Neural cell (in vitro differentiated cells): ENCODE measurements around the gene PPP4R3A.

Source experiments
- EP300 ChIP-seq: fragments of 450-650 bp; conservative IDR thresholded peaks from 2 replicates; pipeline ENCODE4 v1.6.1; 2014; ENCODE audit warnings: antibody characterized with exemption, mild to moderate bottlenecking, moderate library complexity; ENCODE audit not compliant: poor library complexity, severe bottlenecking
- EZH2 ChIP-seq: fragments of 200-600, 300-800 bp; shearing (Covaris generic), sonication (generic); IDR thresholded peaks from 2 replicates; pipeline ENCODE4 v1.6.1; 2014; ENCODE audit warnings: antibody characterized with exemption, low read length, borderline replicate concordance, mild to moderate bottlenecking; ENCODE audit not compliant: insufficient read depth, poor library complexity, severe bottlenecking
- MXI1 ChIP-seq: fragments of 450-650 bp; conservative IDR thresholded peaks from 2 replicates; pipeline ENCODE4 v1.6.1; 2014; ENCODE audit warnings: antibody characterized with exemption, mild to moderate bottlenecking; ENCODE audit not compliant: poor library complexity, severe bottlenecking
- POLR2AphosphoS5 ChIP-seq: IDR thresholded peaks from 2 replicates; pipeline ENCODE4 v1.6.1; 2012
- RAD21 ChIP-seq: fragments of 450-650 bp; conservative IDR thresholded peaks from 2 replicates; pipeline ENCODE4 v1.6.1; 2014; ENCODE audit warnings: antibody characterized with exemption, mild to moderate bottlenecking, moderate library complexity
- REST ChIP-seq: IDR thresholded peaks from 2 replicates; pipeline ENCODE4 v1.6.1; 2012; ENCODE audit warnings: borderline replicate concordance
- SMC3 ChIP-seq: fragments of 450-650 bp; conservative IDR thresholded peaks from 2 replicates; pipeline ENCODE4 v1.6.1; 2014; ENCODE audit warnings: antibody characterized with exemption, mild to moderate bottlenecking, moderate library complexity; ENCODE audit not compliant: poor library complexity
- TAF1 ChIP-seq: IDR thresholded peaks from 2 replicates; pipeline ENCODE4 v1.6.1; 2012; ENCODE audit warnings: low read depth
- TF ChIP-seq, protein P1 (sequence below): fragments of 450-650 bp; IDR thresholded peaks from 2 replicates; pipeline ENCODE4 v1.5.1; 2014; ENCODE audit warnings: antibody characterized with exemption, mild to moderate bottlenecking, moderate library complexity; ENCODE audit not compliant: poor library complexity, severe bottlenecking

- no peak for TF ChIP-seq EP300
- no peak for TF ChIP-seq REST
- TF ChIP-seq, protein P1, sequence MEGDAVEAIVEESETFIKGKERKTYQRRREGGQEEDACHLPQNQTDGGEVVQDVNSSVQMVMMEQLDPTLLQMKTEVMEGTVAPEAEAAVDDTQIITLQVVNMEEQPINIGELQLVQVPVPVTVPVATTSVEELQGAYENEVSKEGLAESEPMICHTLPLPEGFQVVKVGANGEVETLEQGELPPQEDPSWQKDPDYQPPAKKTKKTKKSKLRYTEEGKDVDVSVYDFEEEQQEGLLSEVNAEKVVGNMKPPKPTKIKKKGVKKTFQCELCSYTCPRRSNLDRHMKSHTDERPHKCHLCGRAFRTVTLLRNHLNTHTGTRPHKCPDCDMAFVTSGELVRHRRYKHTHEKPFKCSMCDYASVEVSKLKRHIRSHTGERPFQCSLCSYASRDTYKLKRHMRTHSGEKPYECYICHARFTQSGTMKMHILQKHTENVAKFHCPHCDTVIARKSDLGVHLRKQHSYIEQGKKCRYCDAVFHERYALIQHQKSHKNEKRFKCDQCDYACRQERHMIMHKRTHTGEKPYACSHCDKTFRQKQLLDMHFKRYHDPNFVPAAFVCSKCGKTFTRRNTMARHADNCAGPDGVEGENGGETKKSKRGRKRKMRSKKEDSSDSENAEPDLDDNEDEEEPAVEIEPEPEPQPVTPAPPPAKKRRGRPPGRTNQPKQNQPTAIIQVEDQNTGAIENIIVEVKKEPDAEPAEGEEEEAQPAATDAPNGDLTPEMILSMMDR, result no peak
- no peak for TF ChIP-seq RAD21
- no peak for TF ChIP-seq SMC3
- TF ChIP-seq POLR2AphosphoS5, result no peak
- no peak for TF ChIP-seq EZH2
- no peak for TF ChIP-seq MXI1
- no peak for TF ChIP-seq TAF1
Observed at GRCh38 chr14:91521061-91521640, 11.0 kb upstream of the PPP4R3A start.
